ENCODE data around the gene DYNC1I1.

The DYNC1I1 gene

GRCh38 chr7:95886501-95887090 lies 114.2 kb downstream of the DYNC1I1 start:
- H3K9me3 ChIP-seq (ENCODE audit: control insufficient read depth, insufficient read depth, low read depth, low read length): no peaks in the 10 kb centered on the region
- H3K27ac ChIP-seq (ENCODE audit: low read depth, low read length): no peak overlapping the region
- no peaks in the 10 kb centered on the region for H3K4me1 ChIP-seq (ENCODE audit: control insufficient read depth, insufficient read depth, low read length)
- no peaks in the 10 kb centered on the region for H3K27me3 ChIP-seq (ENCODE audit: control insufficient read depth, insufficient read depth, low read length)
- H3K36me3 ChIP-seq (ENCODE audit: control insufficient read depth, insufficient read depth, low read length): no peaks in the 10 kb centered on the region
- H3K4me3 ChIP-seq (ENCODE audit: low read depth, low read length): no peak overlapping the region
- H3K9ac ChIP-seq (ENCODE audit: low read length): no peak overlapping the region

GRCh38 chr7:95893484-95893883 lies 121.1 kb downstream of the DYNC1I1 start:
- H3K9me3 ChIP-seq (ENCODE audit: control insufficient read depth, insufficient read depth, low read depth, low read length): no peaks in the 10 kb centered on the region
- H3K27me3 ChIP-seq (ENCODE audit: control insufficient read depth, insufficient read depth, low read length): no peaks in the 10 kb centered on the region
- no peak overlapping the region for H3K27ac ChIP-seq (ENCODE audit: low read depth, low read length)
- no peaks in the 10 kb centered on the region for H3K36me3 ChIP-seq (ENCODE audit: control insufficient read depth, insufficient read depth, low read length)
- no peak overlapping the region for H3K4me3 ChIP-seq (ENCODE audit: low read depth, low read length)
- H3K4me1 ChIP-seq (ENCODE audit: control insufficient read depth, insufficient read depth, low read length): no peaks in the 10 kb centered on the region; the same call in 1 of the 2 replicates
- no peak overlapping the region for H3K9ac ChIP-seq (ENCODE audit: low read length)

- Histone ChIP-seq H3K27me3 (ENCODE audit: control insufficient read depth, insufficient read depth, low read length) (no peaks in the 10 kb centered on the region), H3K4me1 (ENCODE audit: control insufficient read depth, insufficient read depth, low read length) (no peaks in the 10 kb centered on the region; the same call in 1 of the 2 replicates), H3K36me3 (ENCODE audit: control insufficient read depth, insufficient read depth, low read length) (no peaks in the 10 kb centered on the region), H3K9ac (ENCODE audit: low read length) (no peak overlapping the region), H3K9me3 (ENCODE audit: control insufficient read depth, insufficient read depth, low read depth, low read length) (no peaks in the 10 kb centered on the region), H3K27ac (ENCODE audit: low read depth, low read length) (no peak overlapping the region), H3K4me3 (ENCODE audit: low read depth, low read length) (no peak overlapping the region)
Observed at GRCh38 chr7:95897557-95898251, 125.3 kb downstream of the DYNC1I1 start.

GRCh38 chr7:95899919-95900513 lies 127.7 kb downstream of the DYNC1I1 start:
- H3K36me3 ChIP-seq (ENCODE audit: control insufficient read depth, insufficient read depth, low read length): no peaks in the 10 kb centered on the region
- no peak overlapping the region for H3K9ac ChIP-seq (ENCODE audit: low read length)
- H3K4me3 ChIP-seq (ENCODE audit: low read depth, low read length): no peak overlapping the region
- no peaks in the 10 kb centered on the region; the same call in 1 of the 2 replicates for H3K4me1 ChIP-seq (ENCODE audit: control insufficient read depth, insufficient read depth, low read length)
- H3K27me3 ChIP-seq (ENCODE audit: control insufficient read depth, insufficient read depth, low read length): no peaks in the 10 kb centered on the region
- H3K27ac ChIP-seq (ENCODE audit: low read depth, low read length): no peak overlapping the region
- no peaks in the 10 kb centered on the region for H3K9me3 ChIP-seq (ENCODE audit: control insufficient read depth, insufficient read depth, low read depth, low read length)

DNA sequence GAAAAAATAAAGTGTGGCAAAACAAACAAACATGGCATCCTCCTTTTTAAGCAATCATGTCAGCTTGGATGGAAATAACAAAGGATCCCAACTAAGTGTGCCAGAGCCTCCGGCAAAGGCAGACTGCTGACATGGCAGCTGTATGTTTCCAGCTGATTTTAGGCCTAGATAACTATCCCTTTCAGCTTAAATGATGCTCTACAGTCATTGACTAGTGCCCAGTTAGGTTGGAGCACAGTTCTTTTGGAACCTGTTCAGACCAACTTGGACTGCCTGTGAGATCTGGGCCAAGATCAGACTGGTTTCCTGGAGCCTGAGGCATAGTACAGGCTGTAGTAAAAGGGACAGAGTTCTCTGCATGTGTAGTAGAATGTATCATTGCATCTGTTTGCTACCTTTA lies 128.7 kb downstream of the DYNC1I1 start:
- Histone ChIP-seq H3K9me3 (ENCODE audit: control insufficient read depth, insufficient read depth, low read depth, low read length) (no peaks in the 10 kb centered on the region), H3K27me3 (ENCODE audit: control insufficient read depth, insufficient read depth, low read length) (no peaks in the 10 kb centered on the region), H3K4me1 (ENCODE audit: control insufficient read depth, insufficient read depth, low read length) (no peaks in the 10 kb centered on the region; the same call in 1 of the 2 replicates), H3K27ac (ENCODE audit: low read depth, low read length) (no peak overlapping the region), H3K36me3 (ENCODE audit: control insufficient read depth, insufficient read depth, low read length) (no peaks in the 10 kb centered on the region), H3K4me3 (ENCODE audit: low read depth, low read length) (no peak overlapping the region), H3K9ac (ENCODE audit: low read length) (no peak overlapping the region)

- no peak overlapping the region for H3K4me3 ChIP-seq (ENCODE audit: low read depth, low read length)
- no peak overlapping the region for H3K9ac ChIP-seq (ENCODE audit: low read length)
- H3K27ac ChIP-seq (ENCODE audit: low read depth, low read length): no peak overlapping the region
- H3K27me3 ChIP-seq (ENCODE audit: control insufficient read depth, insufficient read depth, low read length): no peaks in the 10 kb centered on the region
- no peaks in the 10 kb centered on the region for H3K9me3 ChIP-seq (ENCODE audit: control insufficient read depth, insufficient read depth, low read depth, low read length)
- H3K4me1 ChIP-seq (ENCODE audit: control insufficient read depth, insufficient read depth, low read length): peaks cover 7% of the 10 kb centered on the region; the same call in 1 of the 2 replicates
- H3K36me3 ChIP-seq (ENCODE audit: control insufficient read depth, insufficient read depth, low read length): no peaks in the 10 kb centered on the region
Observed at GRCh38 chr7:95904099-95904498, 131.7 kb downstream of the DYNC1I1 start.

DNA sequence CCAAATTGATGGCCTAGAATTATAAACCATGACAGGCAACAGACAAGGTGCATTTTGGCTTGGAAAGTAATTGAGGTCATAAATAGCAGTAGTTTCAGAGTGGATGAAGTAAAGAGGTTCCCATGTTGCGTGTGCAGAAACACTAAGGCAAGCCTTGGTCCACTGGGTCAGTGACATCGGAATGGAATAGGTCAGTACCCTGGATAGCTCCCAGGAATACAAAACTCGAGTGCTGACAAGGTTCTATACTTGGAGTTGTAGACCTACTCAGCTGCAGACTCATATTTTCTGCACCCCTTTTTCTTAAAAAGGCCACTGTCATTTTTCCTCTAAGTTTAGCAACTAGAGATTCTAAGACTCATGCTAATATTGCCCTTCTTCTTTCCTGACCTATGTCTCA lies 132.8 kb downstream of the DYNC1I1 start:
- Histone ChIP-seq H3K4me3 (ENCODE audit: low read depth, low read length) (no peak overlapping the region), H3K27me3 (ENCODE audit: control insufficient read depth, insufficient read depth, low read length) (no peaks in the 10 kb centered on the region), H3K36me3 (ENCODE audit: control insufficient read depth, insufficient read depth, low read length) (no peaks in the 10 kb centered on the region), H3K27ac (ENCODE audit: low read depth, low read length) (no peak overlapping the region), H3K9ac (ENCODE audit: low read length) (no peak overlapping the region), H3K4me1 (ENCODE audit: control insufficient read depth, insufficient read depth, low read length) (peaks cover 7% of the 10 kb centered on the region; the same call in 1 of the 2 replicates), H3K9me3 (ENCODE audit: control insufficient read depth, insufficient read depth, low read depth, low read length) (no peaks in the 10 kb centered on the region)

- Histone ChIP-seq H3K4me3 (ENCODE audit: low read depth, low read length) (no peak overlapping the region), H3K27ac (ENCODE audit: low read depth, low read length) (no peak overlapping the region), H3K4me1 (ENCODE audit: control insufficient read depth, insufficient read depth, low read length) (peaks cover 7% of the 10 kb centered on the region; the same call in 1 of the 2 replicates), H3K36me3 (ENCODE audit: control insufficient read depth, insufficient read depth, low read length) (no peaks in the 10 kb centered on the region), H3K9ac (ENCODE audit: low read length) (no peak overlapping the region), H3K9me3 (ENCODE audit: control insufficient read depth, insufficient read depth, low read depth, low read length) (no peaks in the 10 kb centered on the region), H3K27me3 (ENCODE audit: control insufficient read depth, insufficient read depth, low read length) (no peaks in the 10 kb centered on the region)
Observed at GRCh38 chr7:95906851-95907250, 134.5 kb downstream of the DYNC1I1 start.

- Histone ChIP-seq H3K9ac (ENCODE audit: low read length) (no peak overlapping the region), H3K4me1 (ENCODE audit: control insufficient read depth, insufficient read depth, low read length) (peaks cover 7% of the 10 kb centered on the region; the same call in 1 of the 2 replicates), H3K27ac (ENCODE audit: low read depth, low read length) (no peak overlapping the region)
Observed at GRCh38 chr7:95907337-95907736, 135.0 kb downstream of the DYNC1I1 start.

GRCh38 chr7:95908499-95908898 lies 136.1 kb downstream of the DYNC1I1 start:
- Histone ChIP-seq H3K27me3 (ENCODE audit: control insufficient read depth, insufficient read depth, low read length) (no peaks in the 10 kb centered on the region), H3K9ac (ENCODE audit: low read length) (no peak overlapping the region), H3K36me3 (ENCODE audit: control insufficient read depth, insufficient read depth, low read length) (no peaks in the 10 kb centered on the region), H3K4me1 (ENCODE audit: control insufficient read depth, insufficient read depth, low read length) (peaks cover 7% of the 10 kb centered on the region; the same call in 1 of the 2 replicates), H3K4me3 (ENCODE audit: low read depth, low read length) (no peak overlapping the region), H3K9me3 (ENCODE audit: control insufficient read depth, insufficient read depth, low read depth, low read length) (no peaks in the 10 kb centered on the region), H3K27ac (ENCODE audit: low read depth, low read length) (no peak overlapping the region)

More at GRCh38 chr7:95907337-95907736, 135.0 kb downstream of the DYNC1I1 start:
- H3K36me3 ChIP-seq (ENCODE audit: control insufficient read depth, insufficient read depth, low read length): no peaks in the 10 kb centered on the region
- H3K9me3 ChIP-seq (ENCODE audit: control insufficient read depth, insufficient read depth, low read depth, low read length): no peaks in the 10 kb centered on the region
- H3K4me3 ChIP-seq (ENCODE audit: low read depth, low read length): no peak overlapping the region
- H3K27me3 ChIP-seq (ENCODE audit: control insufficient read depth, insufficient read depth, low read length): no peaks in the 10 kb centered on the region

- no peak overlapping the region for H3K27ac ChIP-seq (ENCODE audit: low read depth, low read length)
- peaks cover 7% of the 10 kb centered on the region; the same call in 1 of the 2 replicates for H3K4me1 ChIP-seq (ENCODE audit: control insufficient read depth, insufficient read depth, low read length)
- H3K9me3 ChIP-seq (ENCODE audit: control insufficient read depth, insufficient read depth, low read depth, low read length): no peaks in the 10 kb centered on the region
- no peak overlapping the region for H3K9ac ChIP-seq (ENCODE audit: low read length)
- no peaks in the 10 kb centered on the region for H3K36me3 ChIP-seq (ENCODE audit: control insufficient read depth, insufficient read depth, low read length)
- H3K27me3 ChIP-seq (ENCODE audit: control insufficient read depth, insufficient read depth, low read length): no peaks in the 10 kb centered on the region
- H3K4me3 ChIP-seq (ENCODE audit: low read depth, low read length): no peak overlapping the region
Observed at GRCh38 chr7:95910341-95910740, 138.0 kb downstream of the DYNC1I1 start.

All from HUES6 (cell line).